PC-3 (cell line): ENCODE results near the gene AMT. TPM values are rescaled to one million over a fixed set of nuclear protein-coding genes. Genes with fewer than 3 reads are reported as not detected.

Experiments used
- ATAC-seq: fragments of 200-7000 bp; cut with Tn5 transposase; 2 replicates; pipeline ENCODE4 v1.9.1; 2020; ENCODE audit warnings: mild to moderate bottlenecking, moderate library complexity
- BruUV-seq: library from RNA; stranded (reverse); fragments of 400-500 nt; replicated peaks from 2 replicates; lab custom pipeline; 2021; lab: Mats Ljungman, UMichigan
- CTCF ChIA-PET: fragments of 300-600 bp; sonication (Branson Sonifier 250); formaldehyde crosslinking; loops from one replicate; lab custom pipeline; 2022; ENCODE audit warnings: antibody characterized with exemption; lab: Charles Lee
- POLR2A ChIA-PET: fragments of 300-600 bp; sonication (Branson Sonifier 250); formaldehyde crosslinking; loops from one replicate; lab custom pipeline; 2022; ENCODE audit warnings: antibody characterized with exemption; ENCODE audit not compliant: unreplicated experiment; lab: Charles Lee
- DNase-seq: peaks from one replicate; pipeline ENCODE4 v3.0.0-alpha.2; 2015
- H2AFZ ChIP-seq: fragments of 300-600 bp; sonication (generic); 2 replicates; pipeline ENCODE4 v1.6.0; 2016; ENCODE audit warnings: antibody characterized with exemption, low read length
- H3F3A ChIP-seq: fragments of 300-600 bp; sonication (generic); one replicate; pipeline ENCODE4 v1.6.0; 2017; ENCODE audit warnings: antibody characterized with exemption, low read length, control low read depth, mild to moderate bottlenecking; ENCODE audit not compliant: unreplicated experiment
- H3K27ac ChIP-seq: fragments of 300-600 bp; sonication (generic); 2 replicates; pipeline ENCODE4 v1.5.1; 2016; ENCODE audit warnings: mild to moderate bottlenecking, low read length
- H3K27me3 ChIP-seq: fragments of 300-600 bp; sonication (generic); 2 replicates; pipeline ENCODE4 v1.6.1; 2016; ENCODE audit warnings: low read length, mixed read lengths
- H3K36me3 ChIP-seq: fragments of 300-600 bp; sonication (generic); 2 replicates; pipeline ENCODE4 v1.6.1; 2016; ENCODE audit warnings: low read depth, mixed run types, low read length, mixed read lengths
- H3K4me1 ChIP-seq: fragments of 300-600 bp; sonication (generic); 2 replicates; pipeline ENCODE4 v1.5.1; 2016; ENCODE audit warnings: low read length; ENCODE audit not compliant: insufficient read depth
- H3K4me2 ChIP-seq: fragments of 300-600 bp; sonication (generic); 2 replicates; pipeline ENCODE4 v1.6.0; 2016; ENCODE audit warnings: low read length
- H3K4me3 ChIP-seq: fragments of 300-600 bp; sonication (generic); 2 replicates; pipeline ENCODE4 v1.5.1; 2016; ENCODE audit warnings: mild to moderate bottlenecking, low read length, mixed read lengths
- H3K79me2 ChIP-seq: fragments of 300-600 bp; sonication (generic); 2 replicates; pipeline ENCODE4 v1.6.1; 2017; ENCODE audit warnings: low read length, mixed read lengths
- H3K9ac ChIP-seq: fragments of 300-600 bp; sonication (generic); 2 replicates; pipeline ENCODE4 v1.6.0; 2016; ENCODE audit warnings: mild to moderate bottlenecking, low read length
- H3K9me2 ChIP-seq: fragments of 300-600 bp; sonication (generic); replicated peaks from 2 replicates; pipeline ENCODE4 v1.6.1; 2016; ENCODE audit warnings: mixed run types, low read length, mixed read lengths
- H3K9me3 ChIP-seq: fragments of 300-600 bp; sonication (generic); 2 replicates; pipeline ENCODE4 v1.6.1; 2016; ENCODE audit warnings: low read length, mixed read lengths
- H4K20me1 ChIP-seq: fragments of 300-600 bp; sonication (generic); 2 replicates; pipeline ENCODE4 v1.6.1; 2016; ENCODE audit warnings: low read length, mixed read lengths
- CTCF ChIP-seq: fragments of 300-600 bp; sonication (generic); conservative IDR thresholded peaks from 2 replicates; pipeline ENCODE4 v1.5.1; 2017; ENCODE audit warnings: antibody characterized with exemption, low read depth, mild to moderate bottlenecking, low read length
- EZH2 ChIP-seq: fragments of 300-600 bp; sonication (generic); IDR thresholded peaks from one replicate; pipeline ENCODE4 v1.6.1; 2017; ENCODE audit warnings: antibody characterized with exemption, mild to moderate bottlenecking, low read length; ENCODE audit not compliant: unreplicated experiment
- EZH2phosphoT487 ChIP-seq: fragments of 300-600 bp; sonication (generic); IDR thresholded peaks from 2 replicates; pipeline ENCODE4 v1.6.1; 2018; ENCODE audit warnings: mild to moderate bottlenecking, antibody characterized with exemption, low read length, borderline replicate concordance
- intact Hi-C: fragments of 100-400 bp; cut with micrococcal nuclease; formaldehyde crosslinking; loops from 2 replicates; pipeline ENCODE4 v1.9.0; 2023
- total RNA-seq: library from RNA; depleted of rRNA; stranded (reverse); fragments of >200 nt; gene quantifications from 2 replicates; pipeline ENCODE4 v1.2.3, GENCODE V29; 2014

AMT gene
- total RNA-seq, 1 experiment from 2014 or later: 1.8 TPM

- DNase-seq: no peak
These were observed 9.5 kb downstream of the AMT start for GRCh38 chr3:49412632-49413337.

GRCh38 chr3:49411968-49412631, 10.2 kb downstream of the AMT start, which contains the start of the genes RHOA and TCTA:
TSS of gene RHOA (minus strand) at chr3:49411976. CDS start at chr3:49375589, 36,387 bp downstream.
TSS of gene TCTA (plus strand) at chr3:49412423. CDS start at chr3:49412427, 4 bp downstream.
- ATAC-seq (peak; percentile 93), DNase-seq (peak; percentile 100)
- peak within 1 kb of the TSS; percentile 85 for H3K4me3 ChIP-seq
- no peaks in the 10 kb centered on the region for H3F3A ChIP-seq
- intact Hi-C loops: loop anchor here (1.0 to 5.0 kb wide), 4 partner anchors 58 to 319 kb away; partner anchors contain the start of genes DAG1 and LAMB2
- peak within 1 kb of the TSS; percentile 93 for H3K9ac ChIP-seq
- ChIA-PET POLR2A (interaction anchor here (0.5 to 1.0 kb wide), 10 partner anchors 17 to 405 kb away, joined by 3 to 7 read pairs (median 4); partner anchors contain the start of genes NICN1, USP4 and WDR6), CTCF (interaction anchor here (0.7 to 1.7 kb wide), 3 partner anchors 37 to 73 kb away, joined by 3 to 7 read pairs (median 3); partner anchors contain the start of gene USP4)
- H3K79me2 ChIP-seq: peaks cover 64% of the 10 kb centered on the region
- TF ChIP-seq EZH2phosphoT487 (no peak), EZH2 (no peak), CTCF (no peak)
- no peaks in the 10 kb centered on the region for H3K27me3 ChIP-seq
- peak within 1 kb of the TSS; percentile 66 for H3K27ac ChIP-seq
- H3K4me1 ChIP-seq: peaks cover 32% of the 10 kb centered on the region
- H3K36me3 ChIP-seq: peaks cover 5% of the 10 kb centered on the region; the same call in 1 of the 2 replicates
- H3K9me2 ChIP-seq: no peaks in the 10 kb centered on the region
- H4K20me1 ChIP-seq: peaks cover 37% of the 10 kb centered on the region
- peak within 1 kb of the TSS; percentile 54; the same call in 1 of the 2 replicates for H2AFZ ChIP-seq
- H3K9me3 ChIP-seq: no peaks in the 10 kb centered on the region
- peak within 1 kb of the TSS; percentile 91 for H3K4me2 ChIP-seq
- TSS peak; percentile 70 for BruUV-seq

More at GRCh38 chr3:49412632-49413337, 9.5 kb downstream of the AMT start:
- H3K36me3 ChIP-seq: peaks cover 5% of the 10 kb centered on the region; the same call in 1 of the 2 replicates
- ChIA-PET POLR2A (interaction anchor here (0.5 kb wide), 1 partner anchor 317 kb away, joined by 3 read pairs; no protein-coding TSS in a partner anchor), CTCF (interaction anchor here (1.7 kb wide), 1 partner anchor 37 kb away, joined by 7 read pairs; no protein-coding TSS in a partner anchor)
- peaks cover 39% of the 10 kb centered on the region for H3K4me1 ChIP-seq
- H4K20me1 ChIP-seq: peaks cover 30% of the 10 kb centered on the region
- BruUV-seq: no TSS peak
- peak overlapping the region; percentile 66 for H3K27ac ChIP-seq
- no peak for ATAC-seq
- no peaks in the 10 kb centered on the region for H3F3A ChIP-seq
- H2AFZ ChIP-seq: peak overlapping the region; percentile 28; the same call in 1 of the 2 replicates
- H3K9me2 ChIP-seq: no peaks in the 10 kb centered on the region
- H3K79me2 ChIP-seq: peaks cover 57% of the 10 kb centered on the region
- H3K9ac ChIP-seq: peak overlapping the region; percentile 93
- H3K9me3 ChIP-seq: no peaks in the 10 kb centered on the region
- intact Hi-C loops: loop anchor here (1.0 to 5.0 kb wide), 4 partner anchors 58 to 319 kb away; partner anchors contain the start of genes DAG1 and LAMB2
- peak overlapping the region; percentile 91 for H3K4me2 ChIP-seq
- TF ChIP-seq CTCF: no peak
- no peak for TF ChIP-seq EZH2
- no peak for TF ChIP-seq EZH2phosphoT487
- peak overlapping the region; percentile 83 for H3K4me3 ChIP-seq
- no peaks in the 10 kb centered on the region for H3K27me3 ChIP-seq
